Measurements from ENCODE around the gene SF3B2. TPM values are rescaled to one million over a fixed set of nuclear protein-coding genes. Genes with fewer than 3 reads are reported as not detected.

The SF3B2 gene
- total RNA-seq, 1 donor from 2014 or later = 218 TPM

DNA sequence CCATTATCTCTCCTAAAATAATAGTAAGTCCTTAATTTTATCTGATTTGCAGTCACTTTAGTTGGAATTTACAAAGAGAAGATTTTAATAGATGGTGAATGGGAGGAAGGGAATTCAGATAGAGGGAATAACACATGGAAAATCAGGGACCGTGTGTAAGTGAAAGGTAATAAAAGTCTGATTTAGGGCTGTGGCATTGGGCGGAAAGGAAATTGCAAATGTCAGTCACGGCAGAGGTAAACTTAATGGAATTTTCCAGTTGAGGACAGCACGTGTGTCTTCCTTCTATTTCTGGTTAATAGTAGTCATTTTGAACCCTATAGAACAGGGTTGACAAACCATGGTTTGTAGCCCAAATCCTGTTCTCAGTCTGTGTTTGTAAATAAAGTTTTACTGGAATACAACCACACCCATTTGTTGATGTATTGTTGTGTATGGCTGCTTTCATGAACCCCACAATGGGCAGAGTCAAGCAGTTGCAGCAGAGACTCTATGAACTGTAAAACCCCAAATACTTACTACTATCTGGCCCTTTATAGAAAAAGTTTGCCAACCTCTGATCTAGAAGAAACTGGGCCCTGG is 52.0 kb downstream of the SF3B2 start:
- intact Hi-C loops (cut with micrococcal nuclease) = no loop called here

DNA sequence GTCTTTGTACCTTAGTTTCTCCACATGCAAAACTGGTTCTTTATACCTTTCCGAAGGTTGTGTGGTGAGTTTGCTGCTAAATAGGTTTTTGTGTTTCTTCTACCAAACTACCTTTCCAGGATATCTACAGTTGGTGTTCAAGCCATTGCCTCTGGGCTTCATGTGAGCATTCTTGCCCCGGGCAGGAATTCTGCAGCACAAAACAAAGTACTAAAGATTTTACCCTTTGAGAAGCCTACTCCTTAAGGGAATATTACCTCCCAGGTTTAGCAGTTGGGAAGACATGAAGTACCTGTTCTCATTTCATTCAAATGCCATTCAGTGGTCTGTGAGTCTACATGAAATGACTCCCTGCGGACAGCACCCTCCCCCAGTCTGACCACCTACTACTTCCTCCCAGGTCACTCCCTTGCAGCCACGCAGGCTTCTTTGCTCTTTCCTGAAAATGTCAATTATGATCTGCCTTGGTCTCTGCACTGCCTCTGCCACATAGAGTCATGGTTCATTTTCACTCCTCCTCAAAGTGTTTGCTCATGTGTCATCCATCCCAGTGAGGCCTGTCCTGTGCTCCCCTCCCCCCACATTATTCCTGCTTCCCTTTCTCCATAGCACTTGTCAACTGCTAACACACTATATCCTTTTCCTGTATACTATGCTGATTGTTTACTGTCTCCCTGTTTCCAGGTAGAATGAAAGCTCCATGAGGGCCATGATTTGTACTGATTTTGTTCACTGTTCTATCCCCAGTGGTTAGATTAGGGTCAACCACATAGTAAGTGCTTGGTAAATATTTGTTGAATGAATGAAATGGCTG is 54.8 kb downstream of the SF3B2 start:
- intact Hi-C loops (cut with micrococcal nuclease) = no loop called here

DNA sequence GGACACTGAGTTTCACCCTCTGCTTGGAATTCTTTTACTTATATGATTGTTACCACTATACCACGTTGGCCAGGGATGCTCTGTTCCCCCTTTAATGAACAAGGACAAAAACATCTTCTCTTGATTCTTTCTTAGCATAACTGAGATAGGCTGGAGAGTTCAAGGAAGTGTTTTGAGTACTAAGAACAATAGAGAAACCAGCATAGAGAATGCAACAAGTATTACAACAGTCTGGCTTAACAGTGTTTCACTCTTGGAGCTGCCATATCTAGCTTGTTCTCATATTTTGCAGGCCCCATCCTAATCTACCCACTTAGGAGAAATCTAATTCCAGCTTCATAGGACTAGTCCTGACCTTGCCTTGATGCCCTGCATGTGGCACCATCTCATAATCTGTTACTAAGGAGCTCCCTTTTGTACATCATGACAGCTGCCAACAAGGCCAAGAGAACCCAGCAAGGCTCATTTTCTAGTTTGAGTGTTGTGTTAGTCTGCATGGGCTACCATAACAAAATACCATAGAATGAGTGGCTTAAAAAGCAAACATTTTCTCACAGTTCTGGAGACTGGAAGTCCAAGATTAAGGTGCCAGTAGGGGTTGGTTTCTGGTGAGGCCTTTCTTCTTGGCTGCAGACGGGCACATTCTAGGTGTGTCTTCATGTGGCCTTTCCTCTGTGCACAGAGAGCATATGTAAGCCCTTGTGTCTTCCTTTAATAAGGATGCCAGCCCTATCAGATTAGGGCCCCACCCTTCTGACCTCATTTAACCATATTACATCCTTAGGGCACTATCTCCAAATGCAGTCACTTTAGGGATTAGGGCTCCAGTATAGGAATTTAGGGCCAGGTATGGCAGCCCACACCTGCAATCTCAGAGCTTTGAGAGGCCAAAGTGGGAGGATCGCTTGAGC is 55.7 kb downstream of the SF3B2 start:
- intact Hi-C loops (cut with micrococcal nuclease) = no loop called here

DNA sequence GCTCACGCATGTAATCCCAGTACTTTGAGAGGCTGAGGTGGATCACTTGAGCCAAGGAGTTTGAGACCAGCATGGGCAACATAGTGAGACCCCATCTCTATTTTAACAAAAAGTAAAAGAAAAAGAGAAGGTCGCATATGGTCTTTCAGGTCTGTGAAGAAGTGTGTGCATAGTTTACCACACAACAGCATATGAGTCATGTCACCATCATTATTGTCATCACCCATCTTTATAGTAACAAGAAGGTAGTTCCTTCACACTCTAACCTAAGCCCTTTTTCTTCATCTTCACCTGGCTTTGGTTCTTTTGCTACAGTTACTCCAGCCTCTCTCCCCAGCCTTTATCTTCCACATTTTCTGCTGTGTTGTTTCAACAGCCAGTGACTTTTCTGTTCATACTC is 57.1 kb downstream of the SF3B2 start:
- intact Hi-C loops (cut with micrococcal nuclease) = no loop called here

DNA sequence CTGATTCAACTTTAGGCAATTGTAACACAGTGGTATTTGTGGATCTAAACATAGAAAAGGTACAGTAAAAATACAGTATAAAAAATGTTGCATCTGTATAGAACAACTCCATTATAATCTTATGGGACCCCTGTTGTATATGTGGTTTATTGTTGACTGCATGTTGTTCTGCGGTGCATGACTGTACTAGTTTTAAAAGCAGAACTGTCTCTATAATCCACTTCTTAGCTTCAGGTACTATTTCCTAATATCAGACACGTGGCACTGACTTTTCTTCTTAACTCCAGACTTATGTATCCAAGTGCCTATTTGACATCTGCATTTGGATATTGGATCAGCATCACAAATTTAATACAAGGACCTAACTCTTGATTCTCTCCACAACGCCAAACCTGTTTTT is 59.0 kb downstream of the SF3B2 start:
- intact Hi-C loops (cut with micrococcal nuclease) = no loop called here

DNA sequence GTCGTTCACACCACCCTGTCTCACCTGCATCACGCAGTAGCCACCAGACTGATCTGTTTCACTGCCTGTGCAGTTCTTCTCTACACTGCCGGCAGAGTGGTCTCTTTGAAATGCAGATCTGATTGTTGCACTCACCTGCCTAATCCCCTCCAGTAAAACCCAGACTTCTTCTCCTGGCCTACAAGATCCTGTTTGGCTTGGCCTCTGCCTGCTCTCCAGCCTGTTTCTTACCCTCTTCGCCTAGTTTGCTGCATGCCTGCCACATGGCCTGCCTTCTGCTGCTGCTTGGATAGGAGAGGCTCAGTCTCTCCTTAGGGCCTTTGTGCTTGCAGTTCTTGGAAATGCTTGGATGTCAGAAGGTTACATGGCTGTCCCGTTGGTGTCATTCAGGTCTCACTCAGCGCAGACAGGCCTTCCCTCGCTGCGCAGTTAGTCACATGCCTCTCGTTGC is 59.9 kb downstream of the SF3B2 start:
- intact Hi-C loops (cut with micrococcal nuclease) = no loop called here

DNA sequence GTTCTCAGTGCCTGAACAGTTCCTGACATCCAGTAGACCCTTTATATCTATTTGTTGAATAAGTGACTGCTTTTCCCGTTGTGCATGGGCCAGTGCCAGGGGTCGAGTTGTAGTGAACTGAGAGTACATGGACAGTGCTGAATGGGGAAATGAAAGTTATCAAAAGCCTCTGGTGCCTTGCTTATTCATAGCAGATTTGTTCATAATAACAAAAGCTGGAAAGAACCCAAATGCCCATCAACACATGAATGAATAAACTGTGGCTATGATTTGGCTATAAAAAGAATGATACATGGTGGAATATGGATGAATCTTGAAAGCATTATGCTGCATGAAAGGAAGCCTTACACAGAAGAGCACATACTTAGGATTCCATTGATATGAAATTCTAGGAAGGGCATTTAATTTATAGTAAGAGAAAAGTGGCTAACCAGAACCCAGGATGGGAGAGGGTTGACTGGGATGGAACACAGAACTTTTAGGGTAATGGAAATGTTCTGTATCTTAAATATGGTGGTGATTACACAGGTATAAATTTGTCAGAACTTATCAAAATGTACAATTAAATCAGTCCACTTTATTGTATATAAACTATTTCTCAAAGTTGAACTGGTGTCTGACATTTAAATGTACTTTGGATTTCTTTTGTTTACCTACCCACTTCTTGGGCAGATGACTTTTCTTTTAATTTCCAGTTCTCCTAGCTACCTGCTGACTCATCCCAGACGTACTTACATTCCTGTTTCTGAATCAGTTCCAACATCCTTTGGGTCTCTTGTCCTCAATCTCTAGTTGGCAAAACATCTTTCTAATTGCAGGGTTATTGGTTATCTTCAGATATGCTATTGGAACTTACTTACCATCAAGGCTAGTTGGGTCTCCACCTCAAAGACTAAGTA is 60.7 kb downstream of the SF3B2 start:
- intact Hi-C loops (cut with micrococcal nuclease) = no loop called here

DNA sequence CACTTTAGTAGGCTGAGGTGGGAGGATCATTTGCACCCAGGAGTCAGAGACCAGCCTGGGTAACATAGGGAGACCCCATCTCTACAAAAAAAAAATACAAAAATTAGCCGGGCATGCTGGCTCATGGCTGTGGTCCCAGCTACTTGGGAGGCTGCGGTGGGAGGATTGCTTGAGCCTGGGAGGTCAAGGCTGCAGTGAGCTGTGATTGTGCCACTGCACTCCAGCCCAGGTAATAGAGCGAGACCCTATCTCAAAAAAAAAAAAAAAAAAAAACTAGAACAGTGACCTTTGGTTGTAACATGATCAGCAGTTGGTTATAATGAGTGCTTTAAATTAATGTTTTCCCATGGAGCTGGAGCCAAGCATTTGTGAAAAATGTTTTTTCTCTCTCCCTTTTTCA is 62.8 kb downstream of the SF3B2 start:
- intact Hi-C loops (cut with micrococcal nuclease) = loop anchor here (1.0 kb wide), 3 partner anchors 11 to 34 kb away; no protein-coding TSS in a partner anchor

DNA sequence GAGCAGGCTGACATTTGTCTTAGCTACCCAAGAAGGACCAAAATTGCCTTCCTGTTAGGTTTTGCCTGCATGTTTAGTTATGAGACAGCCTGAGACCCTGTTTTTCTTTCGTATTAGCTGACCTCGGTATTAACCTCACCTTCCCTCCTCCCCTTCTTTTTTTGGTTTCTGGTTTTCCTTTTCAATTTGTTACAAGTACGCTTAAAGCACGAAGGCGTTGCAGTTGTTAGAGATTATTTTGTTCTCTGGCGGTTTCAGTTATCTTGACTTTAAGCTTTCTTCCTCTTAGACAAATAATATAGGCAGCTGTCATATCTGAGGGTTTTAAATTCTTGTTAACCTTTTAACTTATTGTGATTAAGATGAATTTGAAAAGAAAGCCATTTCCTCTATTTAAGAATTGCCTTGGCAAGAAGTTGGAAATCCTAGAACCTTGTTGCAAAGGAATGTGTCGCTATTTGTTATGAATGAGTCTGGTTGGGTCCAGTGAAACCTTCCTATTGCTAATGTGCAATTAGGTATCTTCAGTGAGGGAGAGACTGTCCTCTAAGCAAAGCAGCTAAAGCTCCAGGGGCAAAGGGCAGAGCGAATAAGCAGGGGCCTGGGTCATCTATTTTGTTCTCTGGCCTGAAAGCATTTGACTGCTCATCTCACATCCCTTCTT is 63.6 kb downstream of the SF3B2 start:
- intact Hi-C loops (cut with micrococcal nuclease) = loop anchor here (1.0 kb wide), 3 partner anchors 11 to 34 kb away; no protein-coding TSS in a partner anchor

DNA sequence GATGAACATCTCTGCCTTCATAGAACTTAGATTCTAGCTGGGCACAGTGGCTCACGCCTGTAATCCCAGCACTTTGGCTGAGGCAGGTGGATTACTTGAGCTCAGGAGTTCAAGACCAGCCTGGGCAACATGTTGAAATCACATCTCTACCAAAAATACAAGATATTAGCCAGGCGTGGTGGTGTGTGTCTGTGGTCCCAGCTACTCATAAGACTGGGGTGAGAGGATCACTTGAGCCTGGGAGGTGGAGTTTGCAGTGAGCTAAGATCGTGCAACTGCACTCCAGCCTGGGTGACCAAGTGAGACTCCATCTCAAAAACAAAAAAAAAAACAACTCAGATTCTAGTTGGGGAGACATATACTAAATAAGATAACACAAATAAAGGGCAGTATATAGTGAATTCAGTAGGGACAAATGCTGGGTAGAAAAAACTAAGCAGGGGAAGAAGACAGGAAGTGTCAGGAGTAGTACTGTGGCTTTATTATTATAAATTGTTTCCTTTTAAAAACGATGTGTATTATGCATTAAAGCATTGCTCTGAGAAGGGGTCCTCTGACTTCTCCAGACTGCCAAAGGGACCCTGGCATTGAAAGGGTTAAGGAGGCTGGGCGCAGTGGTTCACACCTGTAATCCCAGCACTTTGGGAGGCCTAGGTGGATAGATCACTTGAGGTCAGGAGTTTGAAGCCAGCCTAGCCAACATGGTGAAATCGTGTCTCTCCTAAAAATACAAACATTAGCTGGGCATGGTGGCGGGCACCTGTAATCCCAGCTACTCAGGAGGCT is 64.6 kb downstream of the SF3B2 start:
- intact Hi-C loops (cut with micrococcal nuclease) = no loop called here

DNA sequence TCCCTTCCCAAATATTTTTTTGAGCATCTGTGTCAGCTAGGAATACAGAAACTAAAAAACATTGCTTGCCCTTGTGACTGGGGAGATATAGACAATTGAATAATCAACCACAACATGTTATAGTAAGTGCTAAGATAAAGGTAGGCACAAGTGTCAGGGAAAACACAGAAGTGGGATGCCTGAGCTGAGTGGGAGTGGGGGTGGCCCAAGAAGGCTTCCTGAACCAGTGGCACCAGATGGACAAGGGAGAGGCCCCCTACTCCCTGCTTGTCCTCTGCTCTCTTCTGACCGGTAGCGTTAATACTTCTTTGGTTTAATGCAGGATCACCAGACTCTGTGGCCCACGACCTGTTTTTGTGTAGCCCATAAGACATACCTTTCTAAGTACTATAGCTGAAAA is 66.7 kb downstream of the SF3B2 start:
- intact Hi-C loops (cut with micrococcal nuclease) = no loop called here

Other genes starting within 250 kb of the SF3B2 start
- 2.3 and 2.9 TPM in 2 replicates for gene SNX32, start 218.4 kb upstream of the SF3B2 start, total RNA-seq
- 1,611 and 1,643 TPM in 2 replicates for gene CFL1, start 194.2 kb upstream of the SF3B2 start, total RNA-seq
- gene MUS81, start 191.9 kb upstream of the SF3B2 start, total RNA-seq = 100 and 103 TPM in 2 replicates
- 7.2 TPM in 2 replicates for gene EFEMP2, start 179.6 kb upstream of the SF3B2 start, total RNA-seq
- gene CTSW, start 172.5 kb upstream of the SF3B2 start, total RNA-seq = 28.8 and 29.5 TPM in 2 replicates
- 85.3 and 88.7 TPM in 2 replicates for gene FIBP, start 163.9 kb upstream of the SF3B2 start, total RNA-seq
- 46.9 and 47.7 TPM in 2 replicates for gene CCDC85B, start 161.7 kb upstream of the SF3B2 start, total RNA-seq
- gene FOSL1, start 152.0 kb upstream of the SF3B2 start, total RNA-seq = 3.0 and 6.0 TPM in 2 replicates
- gene C11orf68, start 133.3 kb upstream of the SF3B2 start, total RNA-seq = 29.3 and 29.5 TPM in 2 replicates
- 160 and 165 TPM in 2 replicates for gene DRAP1, start 132.9 kb upstream of the SF3B2 start, total RNA-seq
- gene TSGA10IP, start 106.9 kb upstream of the SF3B2 start, total RNA-seq = not detected in 2 replicates
- 82.5 and 84.9 TPM in 2 replicates for gene SART1, start 90.6 kb upstream of the SF3B2 start, total RNA-seq
- gene EIF1AD, start 50.2 kb upstream of the SF3B2 start, total RNA-seq = 48.8 and 53.5 TPM in 2 replicates
- 217 and 224 TPM in 2 replicates for gene BANF1, start 49.9 kb upstream of the SF3B2 start, total RNA-seq
- gene CST6, start 40.4 kb upstream of the SF3B2 start, total RNA-seq = 0.59 and 0.66 TPM in 2 replicates
- 0.32 TPM in 1 of 2 replicates, not detected in the other for gene CATSPER1, start 25.9 kb upstream of the SF3B2 start, total RNA-seq
- not detected in 2 replicates for gene GAL3ST3, start 3.2 kb upstream of the SF3B2 start, total RNA-seq
- gene PACS1, start 17.9 kb downstream of the SF3B2 start, total RNA-seq = 90.5 and 91.2 TPM in 2 replicates
- 57.3 and 64.3 TPM in 2 replicates for gene KLC2, start 205.3 kb downstream of the SF3B2 start, total RNA-seq
- gene RAB1B, start 216.3 kb downstream of the SF3B2 start, total RNA-seq = 164 TPM in 2 replicates
- gene CNIH2, start 225.8 kb downstream of the SF3B2 start, total RNA-seq = 2.1 and 3.1 TPM in 2 replicates
- 72.6 and 85.1 TPM in 2 replicates for gene YIF1A, start 236.8 kb downstream of the SF3B2 start, total RNA-seq
- not detected in 2 replicates for gene TMEM151A, start 239.5 kb downstream of the SF3B2 start, total RNA-seq